Measurements from ENCODE around the gene OVCA2.

DNA sequence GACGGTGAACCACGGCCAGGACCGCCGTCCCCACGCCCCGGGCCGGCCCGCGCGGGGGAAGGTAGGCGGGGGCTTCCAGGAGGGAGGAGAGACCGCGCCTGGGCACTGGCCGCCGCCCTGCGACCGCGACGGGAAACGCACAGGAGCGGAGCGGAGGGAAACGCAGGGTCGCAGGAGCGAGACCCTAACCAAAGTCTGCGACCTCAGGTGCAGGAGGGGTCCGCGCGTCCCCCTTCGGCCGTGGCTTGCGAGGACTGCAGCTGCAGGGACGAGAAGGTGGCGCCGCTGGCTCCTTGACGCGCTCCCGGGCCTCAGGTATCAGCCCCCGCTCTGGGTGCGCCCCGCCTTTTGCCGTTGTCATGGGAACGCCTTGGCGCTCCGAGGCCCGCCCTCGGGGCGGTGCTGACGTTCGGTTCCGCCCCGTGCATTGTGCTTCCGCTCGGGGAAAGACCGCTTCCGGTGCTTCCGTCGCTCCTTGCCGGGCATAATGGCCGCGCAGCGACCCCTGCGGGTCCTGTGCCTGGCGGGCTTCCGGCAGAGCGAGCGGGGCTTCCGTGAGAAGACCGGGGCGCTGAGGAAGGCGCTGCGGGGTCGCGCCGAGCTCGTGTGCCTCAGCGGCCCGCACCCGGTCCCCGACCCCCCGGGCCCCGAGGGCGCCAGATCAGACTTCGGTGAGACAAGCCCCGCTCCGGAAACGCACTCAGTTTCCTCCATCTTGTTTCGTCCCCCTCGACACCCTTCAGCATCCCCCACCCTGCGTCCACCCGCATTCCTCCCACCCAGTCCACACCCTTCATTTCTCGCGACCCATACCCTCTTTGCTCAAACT is at the start of gene OVCA2:
- TF ChIP-seq EZH2 (IDR thresholded peaks at IDR 0.05) (no peak), POLR2AphosphoS5 (IDR thresholded peaks at IDR 0.05; ENCODE audit: low read depth, low read length) (peak; percentile 90), POLR2A (IDR thresholded peaks at IDR 0.05; ENCODE audit: borderline replicate concordance, extremely low read depth, insufficient read depth, insufficient read length) (peak; percentile 26), ZNF274 (IDR thresholded peaks at IDR 0.05; ENCODE audit: low read depth, low read length) (no peak), CEBPB (IDR thresholded peaks at IDR 0.05; ENCODE audit: low read depth) (no peak), YY1 (IDR thresholded peaks at IDR 0.05; ENCODE audit: extremely low read depth, insufficient replicate concordance, low read depth, low read length) (peak; percentile 97)
- TF ChIP-seq, protein P1, sequence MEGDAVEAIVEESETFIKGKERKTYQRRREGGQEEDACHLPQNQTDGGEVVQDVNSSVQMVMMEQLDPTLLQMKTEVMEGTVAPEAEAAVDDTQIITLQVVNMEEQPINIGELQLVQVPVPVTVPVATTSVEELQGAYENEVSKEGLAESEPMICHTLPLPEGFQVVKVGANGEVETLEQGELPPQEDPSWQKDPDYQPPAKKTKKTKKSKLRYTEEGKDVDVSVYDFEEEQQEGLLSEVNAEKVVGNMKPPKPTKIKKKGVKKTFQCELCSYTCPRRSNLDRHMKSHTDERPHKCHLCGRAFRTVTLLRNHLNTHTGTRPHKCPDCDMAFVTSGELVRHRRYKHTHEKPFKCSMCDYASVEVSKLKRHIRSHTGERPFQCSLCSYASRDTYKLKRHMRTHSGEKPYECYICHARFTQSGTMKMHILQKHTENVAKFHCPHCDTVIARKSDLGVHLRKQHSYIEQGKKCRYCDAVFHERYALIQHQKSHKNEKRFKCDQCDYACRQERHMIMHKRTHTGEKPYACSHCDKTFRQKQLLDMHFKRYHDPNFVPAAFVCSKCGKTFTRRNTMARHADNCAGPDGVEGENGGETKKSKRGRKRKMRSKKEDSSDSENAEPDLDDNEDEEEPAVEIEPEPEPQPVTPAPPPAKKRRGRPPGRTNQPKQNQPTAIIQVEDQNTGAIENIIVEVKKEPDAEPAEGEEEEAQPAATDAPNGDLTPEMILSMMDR (IDR thresholded peaks at IDR 0.05 in 2 of 3, conservative IDR thresholded peaks at IDR 0.05 in 1 of 3; ENCODE audit: borderline replicate concordance in 1 of 3, insufficient read depth in 1 of 3, low read depth in 2 of 3, low read length in 2 of 3): peak; percentile 8 to 49 (median 30); a peak in 3 of 6 replicates
- TF ChIP-seq, protein P2, sequence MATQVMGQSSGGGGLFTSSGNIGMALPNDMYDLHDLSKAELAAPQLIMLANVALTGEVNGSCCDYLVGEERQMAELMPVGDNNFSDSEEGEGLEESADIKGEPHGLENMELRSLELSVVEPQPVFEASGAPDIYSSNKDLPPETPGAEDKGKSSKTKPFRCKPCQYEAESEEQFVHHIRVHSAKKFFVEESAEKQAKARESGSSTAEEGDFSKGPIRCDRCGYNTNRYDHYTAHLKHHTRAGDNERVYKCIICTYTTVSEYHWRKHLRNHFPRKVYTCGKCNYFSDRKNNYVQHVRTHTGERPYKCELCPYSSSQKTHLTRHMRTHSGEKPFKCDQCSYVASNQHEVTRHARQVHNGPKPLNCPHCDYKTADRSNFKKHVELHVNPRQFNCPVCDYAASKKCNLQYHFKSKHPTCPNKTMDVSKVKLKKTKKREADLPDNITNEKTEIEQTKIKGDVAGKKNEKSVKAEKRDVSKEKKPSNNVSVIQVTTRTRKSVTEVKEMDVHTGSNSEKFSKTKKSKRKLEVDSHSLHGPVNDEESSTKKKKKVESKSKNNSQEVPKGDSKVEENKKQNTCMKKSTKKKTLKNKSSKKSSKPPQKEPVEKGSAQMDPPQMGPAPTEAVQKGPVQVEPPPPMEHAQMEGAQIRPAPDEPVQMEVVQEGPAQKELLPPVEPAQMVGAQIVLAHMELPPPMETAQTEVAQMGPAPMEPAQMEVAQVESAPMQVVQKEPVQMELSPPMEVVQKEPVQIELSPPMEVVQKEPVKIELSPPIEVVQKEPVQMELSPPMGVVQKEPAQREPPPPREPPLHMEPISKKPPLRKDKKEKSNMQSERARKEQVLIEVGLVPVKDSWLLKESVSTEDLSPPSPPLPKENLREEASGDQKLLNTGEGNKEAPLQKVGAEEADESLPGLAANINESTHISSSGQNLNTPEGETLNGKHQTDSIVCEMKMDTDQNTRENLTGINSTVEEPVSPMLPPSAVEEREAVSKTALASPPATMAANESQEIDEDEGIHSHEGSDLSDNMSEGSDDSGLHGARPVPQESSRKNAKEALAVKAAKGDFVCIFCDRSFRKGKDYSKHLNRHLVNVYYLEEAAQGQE (IDR thresholded peaks at IDR 0.05; ENCODE audit: low read depth): no peak
- TF ChIP-seq, protein P3, sequence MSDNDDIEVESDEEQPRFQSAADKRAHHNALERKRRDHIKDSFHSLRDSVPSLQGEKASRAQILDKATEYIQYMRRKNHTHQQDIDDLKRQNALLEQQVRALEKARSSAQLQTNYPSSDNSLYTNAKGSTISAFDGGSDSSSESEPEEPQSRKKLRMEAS (IDR thresholded peaks at IDR 0.05): peak; percentile 40; the same call in 1 of the 2 replicates

Data from HCT116 (cell line).